Measurements from ENCODE around the gene ARFIP2.

ARFIP2 gene

DNA sequence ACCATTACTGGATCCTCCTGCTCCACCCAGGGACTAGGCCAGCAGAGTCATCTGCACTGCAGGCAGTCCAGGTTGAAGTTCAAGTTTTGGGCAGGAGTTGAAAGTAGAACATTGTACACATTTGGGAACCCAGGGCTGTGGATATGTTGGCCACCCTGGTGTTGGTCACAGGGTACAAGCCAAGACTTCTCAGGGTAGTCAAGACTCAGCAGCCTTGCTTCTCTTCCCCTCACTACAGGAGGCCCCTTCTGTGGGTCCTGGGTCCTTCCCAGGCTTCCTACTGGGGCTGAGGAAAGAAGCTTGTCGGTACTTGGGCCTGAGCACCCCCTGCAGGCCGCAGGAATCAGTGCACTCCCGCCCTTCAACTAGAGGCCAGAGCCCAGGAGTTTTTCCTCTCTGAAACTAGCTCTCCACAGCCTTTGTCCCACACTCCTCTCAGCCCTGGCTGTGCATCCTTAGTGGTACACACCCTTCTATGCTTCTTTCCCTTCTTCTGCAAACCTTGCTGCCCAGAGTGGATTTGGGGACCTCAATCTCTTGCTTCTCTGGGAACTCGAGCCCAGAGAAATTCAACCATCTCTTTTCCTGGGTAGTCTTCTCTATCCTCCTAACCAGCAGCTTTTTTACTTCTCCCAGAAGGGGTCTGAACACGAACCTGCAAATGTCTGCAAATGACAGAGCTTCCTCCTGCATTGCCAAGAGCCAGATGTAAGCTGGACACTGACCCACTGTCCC lies 37.7 kb downstream of the ARFIP2 start:
- H3K4me1 ChIP-seq (ENCODE audit: insufficient read depth, low read length) = no peaks in the 10 kb centered on the region
- no peaks in the 10 kb centered on the region for H3K36me3 ChIP-seq (ENCODE audit: insufficient read depth, low read length)
- no peaks in the 10 kb centered on the region for H3K9me3 ChIP-seq (ENCODE audit: control insufficient read depth, insufficient read depth, low read length)
- no peak overlapping the region for H3K9ac ChIP-seq (ENCODE audit: low read depth, low read length)

DNA sequence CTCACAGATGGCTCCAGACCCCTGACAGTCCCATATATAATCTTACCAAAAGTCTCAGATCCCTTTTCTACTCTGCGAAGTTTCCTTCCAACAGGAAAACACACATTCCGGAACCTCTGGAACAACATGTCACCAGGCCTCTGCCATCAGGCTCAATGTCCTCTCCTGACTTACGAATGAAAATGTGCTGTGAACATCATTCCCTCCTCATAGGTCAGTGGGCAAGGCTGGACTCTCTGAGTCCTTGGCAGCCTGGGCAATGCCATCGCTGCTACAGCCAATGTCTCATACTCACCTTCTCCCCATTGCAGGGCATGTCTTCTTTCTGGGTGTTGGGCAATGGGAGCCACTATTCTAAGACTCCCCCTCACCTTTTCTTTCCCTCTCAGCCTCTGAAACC lies 38.7 kb downstream of the ARFIP2 start:
- H3K4me1 ChIP-seq (ENCODE audit: insufficient read depth, low read length) = no peaks in the 10 kb centered on the region
- no peak overlapping the region for H3K9ac ChIP-seq (ENCODE audit: low read depth, low read length)
- H3K9me3 ChIP-seq (ENCODE audit: control insufficient read depth, insufficient read depth, low read length) = no peaks in the 10 kb centered on the region
- H3K36me3 ChIP-seq (ENCODE audit: insufficient read depth, low read length) = no peaks in the 10 kb centered on the region

DNA sequence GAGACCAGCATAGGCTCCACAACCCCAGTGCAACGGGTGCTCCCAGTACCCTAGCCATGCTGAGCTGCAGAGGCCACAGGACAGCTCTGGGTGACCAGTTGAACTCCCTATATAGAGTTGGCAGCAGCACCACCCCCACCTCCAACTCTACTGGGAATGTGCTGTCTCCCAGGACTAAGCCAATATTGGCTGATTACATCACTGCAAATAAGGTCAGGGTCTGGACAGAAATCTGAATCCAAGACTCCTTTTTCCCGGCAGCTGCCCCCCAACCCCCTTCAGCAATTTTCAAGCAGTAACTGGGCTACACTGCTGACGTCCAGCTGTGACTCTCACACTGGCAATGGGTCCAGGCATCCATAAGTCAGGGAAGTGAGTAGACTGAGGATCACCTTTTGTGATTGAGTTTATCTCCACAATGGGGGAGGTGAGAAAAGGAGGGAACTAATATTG lies 40.2 kb downstream of the ARFIP2 start, which contains the start of gene HPX:
TSS of gene HPX (minus strand) at position 82 of the 453 bp plus-strand sequence. CDS start at position 58, 24 bp downstream.
- H3K9me3 ChIP-seq (ENCODE audit: control insufficient read depth, insufficient read depth, low read length) = no peaks in the 10 kb centered on the region
- H3K9ac ChIP-seq (ENCODE audit: low read depth, low read length) = no peak within 1 kb of the TSS

DNA sequence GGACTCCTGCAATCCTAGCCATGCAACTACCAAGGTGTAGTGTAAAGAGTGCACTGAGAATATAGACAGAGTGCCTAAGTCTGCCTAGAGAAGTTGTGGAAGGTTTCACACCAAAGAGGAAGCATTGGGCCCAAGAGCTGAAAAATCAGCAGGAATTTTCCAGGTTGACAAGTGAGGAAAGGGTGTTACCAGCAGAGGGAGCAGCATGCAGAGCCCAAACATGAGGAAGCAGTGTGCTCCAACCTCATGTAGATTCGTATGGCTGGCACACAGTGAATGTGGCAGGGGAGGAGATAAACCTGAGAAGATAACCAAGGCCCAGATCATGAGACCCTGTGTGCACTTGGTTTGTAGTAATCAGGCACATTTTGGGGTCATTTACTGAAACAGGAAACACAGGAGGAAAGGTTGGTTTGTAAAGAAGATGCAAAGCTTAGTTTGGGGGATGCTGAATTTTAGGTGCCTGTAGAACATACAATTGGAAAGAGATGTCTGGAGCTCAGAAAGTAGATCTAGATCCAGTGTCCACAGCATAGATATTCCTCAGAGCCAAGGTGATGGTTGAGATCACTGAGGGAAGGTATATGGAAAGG lies 42.1 kb downstream of the ARFIP2 start:
- Histone ChIP-seq H3K36me3 (ENCODE audit: insufficient read depth, low read length) (no peaks in the 10 kb centered on the region), H3K9ac (ENCODE audit: low read depth, low read length) (no peak overlapping the region), H3K4me1 (ENCODE audit: insufficient read depth, low read length) (no peaks in the 10 kb centered on the region), H3K9me3 (ENCODE audit: control insufficient read depth, insufficient read depth, low read length) (no peaks in the 10 kb centered on the region)

More for the DNA sequence above, 40.2 kb downstream of the ARFIP2 start, which contains the start of gene HPX:
- H3K4me1 ChIP-seq (ENCODE audit: insufficient read depth, low read length) = no peaks in the 10 kb centered on the region
- H3K36me3 ChIP-seq (ENCODE audit: insufficient read depth, low read length) = no peaks in the 10 kb centered on the region

DNA sequence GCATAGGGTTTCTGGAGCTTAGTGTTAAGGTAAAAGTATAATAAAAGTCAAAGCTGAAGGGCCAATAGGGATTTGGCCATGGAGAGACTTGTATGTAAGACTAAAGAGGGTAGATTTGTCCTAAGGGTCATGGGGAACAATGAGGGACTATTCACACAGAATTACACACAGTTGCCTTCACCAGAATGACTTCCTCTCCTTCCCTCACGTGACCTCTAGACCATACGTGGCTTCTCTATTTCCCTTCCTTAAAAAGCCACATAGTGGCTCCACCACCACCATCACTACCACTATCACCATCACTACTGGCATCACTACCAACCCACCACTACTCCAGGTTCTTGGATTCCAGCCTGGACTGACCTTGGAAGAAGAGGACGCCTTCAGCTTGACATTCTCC lies 43.1 kb downstream of the ARFIP2 start:
- H3K9me3 ChIP-seq (ENCODE audit: control insufficient read depth, insufficient read depth, low read length) = no peaks in the 10 kb centered on the region
- no peaks in the 10 kb centered on the region for H3K4me1 ChIP-seq (ENCODE audit: insufficient read depth, low read length)
- H3K9ac ChIP-seq (ENCODE audit: low read depth, low read length) = no peak overlapping the region
- H3K36me3 ChIP-seq (ENCODE audit: insufficient read depth, low read length) = no peaks in the 10 kb centered on the region

DNA sequence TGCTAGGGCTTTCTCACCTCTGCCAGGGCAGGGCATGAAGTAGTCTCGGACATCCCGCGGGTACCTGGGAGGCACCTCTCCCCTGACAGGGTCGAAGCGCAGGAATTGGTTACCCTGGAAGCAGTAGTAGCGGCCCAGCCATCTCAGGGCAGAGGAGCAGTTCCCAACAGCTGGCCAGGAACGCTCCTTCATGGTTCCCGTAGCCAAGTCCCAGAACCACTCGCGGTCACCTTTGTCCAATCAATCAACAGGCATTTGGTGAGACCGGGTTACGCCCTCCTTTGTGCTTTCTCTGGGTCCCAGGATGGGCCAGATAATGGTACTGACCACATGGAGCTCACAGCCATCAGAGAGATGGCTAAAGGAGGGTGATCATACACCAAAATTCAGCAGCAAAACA lies 43.7 kb downstream of the ARFIP2 start:
- no peaks in the 10 kb centered on the region for H3K36me3 ChIP-seq (ENCODE audit: insufficient read depth, low read length)
- no peak overlapping the region for H3K9ac ChIP-seq (ENCODE audit: low read depth, low read length)
- no peaks in the 10 kb centered on the region for H3K4me1 ChIP-seq (ENCODE audit: insufficient read depth, low read length)
- H3K9me3 ChIP-seq (ENCODE audit: control insufficient read depth, insufficient read depth, low read length) = no peaks in the 10 kb centered on the region

DNA sequence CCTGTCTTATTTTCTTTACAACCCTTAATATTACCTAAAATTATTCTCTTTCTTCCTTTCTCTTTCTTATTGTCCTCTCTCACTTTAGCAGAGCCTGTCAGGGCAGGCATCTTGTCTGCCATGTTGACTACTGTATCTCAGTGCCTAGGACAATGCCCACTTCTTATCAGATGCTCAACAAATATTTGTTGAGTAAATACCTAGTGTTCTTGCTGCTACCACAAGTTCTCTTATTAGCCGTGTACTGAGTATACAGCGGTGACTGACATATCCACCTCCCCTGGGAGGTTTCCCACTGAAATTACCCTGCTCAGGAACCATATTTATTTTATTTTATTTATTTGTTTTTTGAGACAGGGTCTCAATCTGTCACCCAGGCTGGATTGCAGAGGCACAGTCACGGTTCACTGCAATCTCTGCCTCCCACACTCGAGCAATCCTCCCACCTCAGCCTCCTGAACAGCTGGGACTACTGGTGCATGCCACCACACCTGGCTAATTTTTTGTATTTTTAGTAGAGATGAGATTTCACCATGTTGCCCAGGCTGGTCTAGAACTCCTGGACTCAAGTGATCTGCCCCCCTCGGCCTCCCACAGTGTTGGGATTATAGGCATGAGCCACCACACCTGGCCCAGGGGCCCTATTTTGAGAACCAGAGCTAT lies 47.0 kb downstream of the ARFIP2 start:
- H3K36me3 ChIP-seq (ENCODE audit: insufficient read depth, low read length) = no peaks in the 10 kb centered on the region
- H3K9ac ChIP-seq (ENCODE audit: low read depth, low read length) = no peak overlapping the region
- no peaks in the 10 kb centered on the region for H3K4me1 ChIP-seq (ENCODE audit: insufficient read depth, low read length)
- H3K9me3 ChIP-seq (ENCODE audit: control insufficient read depth, insufficient read depth, low read length) = no peaks in the 10 kb centered on the region

DNA sequence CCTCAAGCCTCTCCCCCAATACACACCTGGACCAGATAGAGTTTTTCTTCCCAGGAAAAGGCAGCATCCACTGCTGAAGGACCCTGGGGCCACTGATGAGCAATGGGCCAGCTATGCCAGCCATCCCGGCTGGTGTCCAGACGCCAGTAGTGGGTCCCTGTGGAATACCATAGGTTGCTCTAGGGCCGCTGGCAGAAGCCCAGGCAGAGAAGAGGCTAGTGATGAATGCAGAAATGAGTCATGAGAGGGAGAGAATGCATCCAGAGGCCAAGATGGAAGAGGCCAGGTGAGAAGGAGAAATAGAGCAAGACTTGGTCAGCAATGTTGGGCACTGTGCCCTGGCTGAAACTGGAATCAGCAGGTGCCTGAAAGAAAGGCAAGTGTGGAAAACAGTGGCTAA lies 49.3 kb downstream of the ARFIP2 start:
- Histone ChIP-seq H3K4me1 (ENCODE audit: insufficient read depth, low read length) (peaks cover 9% of the 10 kb centered on the region), H3K36me3 (ENCODE audit: insufficient read depth, low read length) (no peaks in the 10 kb centered on the region), H3K9me3 (ENCODE audit: control insufficient read depth, insufficient read depth, low read length) (no peaks in the 10 kb centered on the region), H3K9ac (ENCODE audit: low read depth, low read length) (no peak overlapping the region)

DNA sequence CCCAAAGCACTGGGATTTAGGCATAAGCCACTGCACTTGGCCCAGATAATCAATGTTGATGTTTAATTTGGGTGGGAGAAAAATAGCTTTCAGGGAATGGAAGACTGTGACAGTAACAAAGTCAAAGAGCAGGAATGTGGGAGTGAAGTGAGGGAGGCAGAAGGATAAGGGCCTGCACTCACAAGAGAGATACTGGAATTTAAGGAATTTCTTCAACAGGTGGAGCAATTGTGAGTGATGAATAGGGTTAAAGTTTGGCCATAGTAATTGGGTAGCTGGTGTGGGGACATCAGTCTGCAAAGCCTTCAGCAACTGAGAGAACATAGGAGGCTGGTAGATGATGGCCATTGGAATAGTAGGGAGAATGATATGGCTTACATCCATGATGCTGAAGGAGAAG lies 53.6 kb downstream of the ARFIP2 start:
- no peaks in the 10 kb centered on the region for H3K36me3 ChIP-seq (ENCODE audit: insufficient read depth, low read length)
- no peaks in the 10 kb centered on the region for H3K9me3 ChIP-seq (ENCODE audit: control insufficient read depth, insufficient read depth, low read length)
- peaks cover 9% of the 10 kb centered on the region for H3K4me1 ChIP-seq (ENCODE audit: insufficient read depth, low read length)
- no peak overlapping the region for H3K9ac ChIP-seq (ENCODE audit: low read depth, low read length)

All from ES-I3 (cell line).